Stimulated activated CD8-positive, alpha-beta memory T cell treated with anti-CD3 and anti-CD28 coated beads, Interleukin-4, amount 100 ng/mL, for 1 hour (primary cell): Measurements from ENCODE around the gene SLC12A4.
"Not testable (repeated sequence)": the region's sequence is repeated elsewhere in the genome, so short reads cannot be mapped to it uniquely, and the experiment has no call there.

Experiments
- DNase-seq, 2 donors: peaks; one replicate each; pipeline ENCODE4 v3.0.0-alpha.2; 2020; ENCODE audit warnings: low read depth in 2 of 2, low spot score in 1 of 2

SLC12A4 gene

GRCh38 chr16:67968400-67969253 lies at the start of gene SLC12A4:
Gene SLC12A4, minus strand, starts transcription at chr16:67968637. Its CDS starts 84 bp downstream, at chr16:67968553.
- peak; percentile 51 to 69 for DNase-seq

- DNase-seq: no peak
Measured at GRCh38 chr16:68015681-68016080, 47.2 kb upstream of the SLC12A4 start, which contains the start of gene DPEP2NB. Gene DPEP2NB, minus strand, starts transcription at chr16:68015911. Its CDS starts 141 bp downstream, at chr16:68015770.

DNA sequence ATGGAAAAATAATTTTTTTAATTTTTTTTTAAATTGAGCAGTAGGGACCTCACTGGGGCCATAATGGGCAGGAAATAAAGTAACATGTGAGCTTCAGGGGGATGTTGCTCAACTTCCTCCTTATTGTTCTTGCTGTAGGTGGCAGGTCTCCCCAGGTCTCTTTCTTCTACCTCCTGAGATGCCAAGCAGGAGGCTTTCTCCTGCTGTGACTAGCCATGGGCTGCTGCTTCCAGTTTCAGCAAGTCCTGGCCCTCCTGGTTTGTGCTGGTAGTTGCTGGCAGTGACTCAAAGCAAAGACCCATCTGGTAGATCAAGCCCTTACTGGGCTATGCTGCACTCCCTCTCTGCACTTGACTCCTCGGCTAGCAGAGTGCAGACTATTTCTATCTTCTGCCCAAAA lies 45.0 kb upstream of the SLC12A4 start:
- no peak for DNase-seq

GRCh38 chr16:68009872-68010271 lies 41.4 kb upstream of the SLC12A4 start:
- DNase-seq: not testable (repeated sequence)

DNA sequence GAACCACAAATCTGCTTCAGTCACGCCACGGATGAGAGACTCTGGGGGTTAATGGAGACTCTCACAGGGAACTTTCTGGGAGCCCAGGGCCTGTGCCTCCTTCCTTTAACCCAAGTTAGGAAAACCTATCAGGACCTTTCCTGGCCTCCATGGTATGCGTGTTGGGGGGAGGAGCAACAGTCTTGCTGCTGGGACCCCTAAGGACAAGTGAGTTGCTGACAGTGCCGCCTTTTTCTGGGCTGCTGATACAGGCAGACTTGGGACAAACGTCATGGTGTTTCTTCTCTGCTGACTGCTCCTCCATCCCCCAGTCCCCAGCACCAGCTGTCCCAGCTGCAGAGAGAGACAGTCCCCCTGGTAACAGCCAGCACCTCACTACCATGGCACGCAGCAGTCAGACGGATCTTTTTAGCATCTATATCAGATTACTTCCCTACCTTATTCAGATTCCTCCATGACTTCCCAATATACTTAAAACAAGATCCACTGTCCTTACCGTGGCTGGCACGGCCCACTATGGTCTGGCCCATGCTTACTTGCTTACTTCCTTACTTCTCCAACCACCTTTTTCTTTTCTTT lies 40.8 kb upstream of the SLC12A4 start:
- no peak for DNase-seq

GRCh38 chr16:68005786-68006286 lies 37.4 kb upstream of the SLC12A4 start:
- no peak for DNase-seq

- DNase-seq: no peak
Measured at GRCh38 chr16:68005211-68005610, 36.8 kb upstream of the SLC12A4 start.

- DNase-seq: no peak
Measured at GRCh38 chr16:68003031-68003430, 34.6 kb upstream of the SLC12A4 start.

DNA sequence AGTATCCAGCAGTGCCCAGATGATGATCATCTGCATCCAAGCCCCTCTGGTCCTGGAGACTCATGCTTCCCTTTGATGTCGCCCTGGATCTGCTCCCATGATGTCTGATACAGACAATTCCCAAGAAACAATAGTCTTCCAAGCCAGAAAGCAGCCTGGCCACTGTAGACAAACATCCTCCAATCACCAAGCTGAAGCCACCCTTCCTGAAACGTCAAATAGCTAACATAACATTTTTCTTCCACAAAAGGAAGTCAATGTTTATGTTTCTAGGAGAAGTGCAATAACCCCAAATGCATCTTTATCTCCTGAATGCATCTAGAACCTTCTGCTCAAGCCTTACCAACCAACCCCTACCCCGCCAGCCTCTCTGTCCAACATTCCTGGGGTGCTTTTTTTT lies 32.0 kb upstream of the SLC12A4 start:
- DNase-seq: no peak

DNA sequence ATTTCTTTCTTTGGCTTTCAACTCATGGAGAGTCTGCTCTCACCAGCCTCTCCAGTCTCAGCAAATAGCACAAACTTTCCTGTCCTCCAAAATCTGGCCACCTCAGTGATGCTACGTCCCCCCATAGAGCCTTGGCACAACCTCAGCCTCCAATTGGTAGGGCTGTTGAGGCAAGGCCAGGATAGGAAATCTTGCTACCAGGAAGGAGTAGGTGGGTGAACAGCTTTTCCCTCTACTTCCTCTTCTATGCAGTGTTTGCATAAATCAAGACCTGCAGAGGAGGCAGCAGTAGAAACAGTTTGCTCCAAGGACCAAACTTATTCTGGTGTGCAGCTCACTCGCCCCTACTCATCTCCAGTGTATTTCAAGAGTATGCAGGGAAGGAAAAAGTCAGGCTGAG lies 31.5 kb upstream of the SLC12A4 start:
- DNase-seq: no peak

GRCh38 chr16:67998779-67999688 lies 30.6 kb upstream of the SLC12A4 start, which contains the start of gene DPEP2:
Gene DPEP2, minus strand, starts transcription at chr16:67999484. Its CDS starts 6,272 bp downstream, at chr16:67993212.
- DNase-seq: not testable (repeated sequence)

- not testable (repeated sequence) for DNase-seq
Measured at GRCh38 chr16:67998231-67998778, 29.9 kb upstream of the SLC12A4 start.

GRCh38 chr16:67996666-67997065 lies 28.2 kb upstream of the SLC12A4 start:
- DNase-seq: no peak

DNA sequence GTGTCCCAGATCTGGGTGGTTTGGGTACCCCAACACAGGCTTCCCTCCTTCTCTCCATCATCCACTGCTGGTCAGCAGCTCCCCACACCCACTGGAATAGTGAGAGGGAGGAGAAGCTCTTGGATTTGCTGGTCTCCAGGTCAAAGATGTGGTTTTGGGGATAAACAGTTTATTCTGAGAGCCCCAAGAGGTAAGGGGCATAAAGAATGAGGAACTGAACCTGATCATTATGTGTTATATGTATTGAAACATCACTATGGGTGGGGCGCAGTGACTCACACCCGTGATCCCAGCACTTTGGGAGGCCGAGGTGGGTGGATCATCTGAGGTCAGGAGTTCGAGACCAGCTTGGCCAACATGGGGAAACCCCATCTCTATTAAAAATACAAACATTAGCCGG lies 27.0 kb upstream of the SLC12A4 start:
- no peak for DNase-seq

DNA sequence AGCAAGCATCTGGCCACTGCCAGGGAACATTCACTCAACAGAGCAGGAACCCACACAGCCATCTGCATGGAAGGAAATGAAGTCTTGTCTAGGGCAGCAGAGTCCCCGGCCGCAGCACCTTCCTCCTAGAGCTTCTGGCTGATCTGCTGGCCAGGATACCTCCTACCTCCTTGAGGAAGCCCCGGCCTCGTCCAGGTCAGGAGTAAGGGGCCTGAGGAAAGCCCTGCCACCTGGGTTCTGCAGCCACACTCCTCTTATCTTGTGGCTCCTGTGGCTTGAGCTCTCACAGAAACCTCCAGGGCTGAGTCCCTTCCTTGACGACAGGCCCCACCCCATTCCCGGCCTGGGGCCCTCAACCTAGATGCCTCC lies 25.6 kb upstream of the SLC12A4 start:
- not testable (repeated sequence) for DNase-seq

DNA sequence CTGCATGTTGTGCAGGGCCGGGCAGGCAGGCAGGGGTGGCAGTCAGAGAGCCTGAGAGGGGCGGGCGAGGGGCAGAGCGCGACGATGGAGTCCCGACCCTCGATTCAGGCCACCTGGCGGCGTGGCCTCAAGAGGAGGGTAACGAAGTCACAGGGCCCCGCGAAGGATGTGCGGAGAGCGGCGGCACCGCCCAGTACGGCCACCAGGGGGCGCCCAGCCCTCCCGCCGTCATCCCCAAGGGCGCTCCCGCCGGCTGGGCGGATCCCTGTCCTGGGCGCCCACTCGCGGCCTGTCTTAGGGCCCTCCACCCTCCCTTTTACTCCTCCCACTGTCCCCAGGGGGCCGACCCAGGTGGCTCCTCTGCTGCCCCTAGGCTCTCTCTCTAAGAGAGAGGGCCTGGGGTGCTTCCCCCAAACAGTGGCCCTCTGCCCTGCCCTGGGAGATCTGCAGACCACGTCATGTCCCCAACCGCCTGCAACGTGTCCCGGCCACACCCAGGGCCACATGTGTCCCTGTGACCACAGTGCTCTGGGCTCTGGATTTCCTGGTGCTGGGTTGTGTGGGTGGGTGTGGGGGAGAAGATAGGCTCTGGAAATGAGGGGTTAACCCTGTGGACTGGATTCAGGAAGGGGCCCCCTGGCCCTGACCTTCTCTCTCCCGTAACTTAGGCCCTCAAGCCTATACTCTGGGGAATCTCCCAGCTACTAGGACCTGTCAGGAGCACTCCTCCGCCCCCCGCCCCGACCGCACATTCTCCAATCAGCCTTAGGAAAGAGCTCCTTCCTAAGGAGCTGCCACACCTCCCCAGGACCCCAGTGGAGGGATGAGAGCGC lies 25.0 kb upstream of the SLC12A4 start:
- peak; percentile 46 to 59 for DNase-seq

DNA sequence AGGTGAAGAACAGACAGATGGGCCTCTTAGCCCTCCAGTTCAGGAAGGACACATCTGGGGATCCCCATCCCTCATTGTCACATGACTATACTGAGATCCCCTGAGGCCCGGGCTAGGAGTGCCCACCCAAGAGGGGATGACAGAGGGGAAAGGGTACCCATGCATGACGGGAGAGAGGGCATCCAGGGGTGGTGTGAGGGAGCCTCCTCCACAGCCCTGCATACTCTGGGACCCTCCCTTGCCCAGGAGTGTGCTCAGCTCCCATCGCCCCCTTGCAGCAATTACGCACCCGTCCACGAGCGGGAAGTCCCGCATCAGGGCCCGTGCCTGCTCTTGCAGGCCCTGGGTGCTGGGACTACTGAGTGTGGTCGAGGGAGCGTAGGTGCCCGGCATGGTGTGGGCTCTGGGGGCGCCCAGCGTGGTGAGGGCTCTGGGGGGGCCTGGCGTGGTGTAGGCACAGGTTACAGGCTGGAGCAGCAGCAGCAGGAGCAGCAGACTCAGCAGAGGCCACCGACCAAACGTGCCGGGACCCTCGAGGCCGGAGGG lies 24.3 kb upstream of the SLC12A4 start:
- DNase-seq: no peak

DNA sequence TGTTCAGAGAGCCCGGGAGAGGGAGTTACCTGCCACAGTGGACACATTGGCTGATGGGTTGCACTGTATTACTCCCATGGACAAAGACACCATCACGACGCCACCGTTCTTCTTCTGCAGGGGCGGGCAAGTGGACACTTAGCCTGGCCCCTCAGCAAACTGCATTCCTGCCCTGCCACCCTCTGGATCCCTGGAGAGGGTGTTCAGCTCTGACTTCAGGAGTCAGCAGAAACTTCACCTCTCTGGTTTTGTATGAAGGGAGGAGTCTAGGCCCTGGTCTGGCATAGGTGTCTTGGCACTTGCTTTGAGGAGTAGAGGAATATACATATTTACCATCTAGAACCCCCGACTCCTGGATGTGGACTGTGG lies 21.6 kb upstream of the SLC12A4 start:
- DNase-seq: no peak

- no peak for DNase-seq
Measured at GRCh38 chr16:67989322-67990017, 21.0 kb upstream of the SLC12A4 start.
